MCF 10A (cell line): ENCODE data around the gene SLC26A8. TPM values are rescaled to one million over a fixed set of nuclear protein-coding genes. Genes with fewer than 3 reads are reported as not detected.

Source experiments
- BruUV-seq: library from RNA; stranded (reverse); fragments of 400-500 nt; replicated peaks from 2 replicates; lab custom pipeline; 2021; lab: Mats Ljungman, UMichigan
- CTCF ChIA-PET: fragments of 300-600 bp; sonication (Branson Sonifier 250); formaldehyde crosslinking; extraction: SDS; loops from one replicate; lab custom pipeline; 2021; ENCODE audit warnings: antibody characterized with exemption, inconsistent platforms; lab: Yijun Ruan, JAX
- POLR2A ChIA-PET: fragments of 300-600, 350-650 bp; sonication (Branson Sonifier 250); formaldehyde crosslinking; extraction: SDS; loops from one replicate; lab custom pipeline; 2020; ENCODE audit warnings: antibody characterized with exemption, inconsistent platforms; lab: Yijun Ruan, JAX
- DNase-seq: peaks from one replicate; pipeline ENCODE4 v3.0.0-alpha.2; 2018; ENCODE audit not compliant: unreplicated experiment
- H3K27ac Mint-ChIP-seq: one replicate; pipeline ENCODE4 v1.8.0; 2022; ENCODE audit warnings: mild to moderate bottlenecking, low read depth, mixed read lengths; ENCODE audit not compliant: unreplicated experiment
- H3K27me3 Mint-ChIP-seq: one replicate; pipeline ENCODE4 v1.8.0; 2022; ENCODE audit warnings: mixed read lengths; ENCODE audit not compliant: insufficient read depth, unreplicated experiment
- H3K36me3 Mint-ChIP-seq: one replicate; pipeline ENCODE4 v1.8.0; 2022; ENCODE audit warnings: mild to moderate bottlenecking, moderate library complexity, mixed read lengths; ENCODE audit not compliant: insufficient read depth, unreplicated experiment
- H3K4me1 Mint-ChIP-seq: one replicate; pipeline ENCODE4 v1.8.0; 2022; ENCODE audit warnings: mixed read lengths; ENCODE audit not compliant: insufficient read depth, unreplicated experiment
- H3K4me3 Mint-ChIP-seq: one replicate; pipeline ENCODE4 v1.8.0; 2022; ENCODE audit warnings: mild to moderate bottlenecking, moderate library complexity, mixed read lengths; ENCODE audit not compliant: unreplicated experiment
- H3K9me3 Mint-ChIP-seq: one replicate; pipeline ENCODE4 v1.8.0; 2022; ENCODE audit warnings: mixed read lengths; ENCODE audit not compliant: unreplicated experiment
- intact Hi-C: fragments of 100-400 bp; cut with micrococcal nuclease; formaldehyde crosslinking; loops from 2 replicates; pipeline ENCODE4 v1.14.1; 2022
- total RNA-seq: library from RNA; stranded (reverse); gene quantifications from 2 replicates; pipeline ENCODE4 v1.2.3, GENCODE V29; 2022
- TF ChIP-seq, protein P1 (sequence below): fragments of 200-600 bp; IDR thresholded peaks from one replicate; pipeline ENCODE4 v1.8.0; 2022; ENCODE audit warnings: antibody characterized with exemption, mild to moderate bottlenecking; ENCODE audit not compliant: unreplicated experiment

The SLC26A8 gene
- total RNA-seq, 1 experiment from 2014 or later = not detected

DNA sequence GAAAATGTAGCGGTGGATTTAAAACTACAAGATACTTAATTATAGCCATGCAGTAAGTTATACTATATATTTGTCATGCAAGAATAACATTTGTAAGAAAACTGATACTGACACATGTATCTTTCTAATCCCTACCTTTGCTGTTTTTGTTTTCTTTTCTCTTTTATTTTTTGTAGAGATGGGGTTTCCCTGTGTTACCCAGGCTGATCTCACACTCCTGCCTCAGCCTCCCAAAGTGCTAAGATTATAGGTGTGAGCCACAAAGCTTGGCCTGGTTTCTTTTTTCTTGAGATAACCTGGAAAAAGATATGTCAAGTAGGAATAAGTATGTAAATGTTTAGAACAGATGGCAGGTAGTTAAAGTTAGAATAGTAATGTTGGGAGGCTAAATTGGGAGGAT lies 47.3 kb upstream of the SLC26A8 start:
- peaks cover 9% of the 10 kb centered on the region for H3K4me1 Mint-ChIP-seq
- ChIA-PET POLR2A (interaction anchor here (1.3 kb wide), 1 partner anchor 44 kb away, joined by 8 read pairs; the partner anchor contains the start of gene MAPK14), CTCF (interaction anchor here (2.0 kb wide), 1 partner anchor 23 kb away, joined by 10 read pairs; no protein-coding TSS in a partner anchor)
- H3K9me3 Mint-ChIP-seq = peaks cover 7% of the 10 kb centered on the region
- intact Hi-C loops = no loop called here
- H3K4me3 Mint-ChIP-seq = no peak overlapping the region
- peaks cover 31% of the 10 kb centered on the region for H3K36me3 Mint-ChIP-seq
- BruUV-seq = no TSS peak
- no peaks in the 10 kb centered on the region for H3K27me3 Mint-ChIP-seq
- no peak for DNase-seq
- H3K27ac Mint-ChIP-seq = no peak overlapping the region
- TF ChIP-seq, protein P1, sequence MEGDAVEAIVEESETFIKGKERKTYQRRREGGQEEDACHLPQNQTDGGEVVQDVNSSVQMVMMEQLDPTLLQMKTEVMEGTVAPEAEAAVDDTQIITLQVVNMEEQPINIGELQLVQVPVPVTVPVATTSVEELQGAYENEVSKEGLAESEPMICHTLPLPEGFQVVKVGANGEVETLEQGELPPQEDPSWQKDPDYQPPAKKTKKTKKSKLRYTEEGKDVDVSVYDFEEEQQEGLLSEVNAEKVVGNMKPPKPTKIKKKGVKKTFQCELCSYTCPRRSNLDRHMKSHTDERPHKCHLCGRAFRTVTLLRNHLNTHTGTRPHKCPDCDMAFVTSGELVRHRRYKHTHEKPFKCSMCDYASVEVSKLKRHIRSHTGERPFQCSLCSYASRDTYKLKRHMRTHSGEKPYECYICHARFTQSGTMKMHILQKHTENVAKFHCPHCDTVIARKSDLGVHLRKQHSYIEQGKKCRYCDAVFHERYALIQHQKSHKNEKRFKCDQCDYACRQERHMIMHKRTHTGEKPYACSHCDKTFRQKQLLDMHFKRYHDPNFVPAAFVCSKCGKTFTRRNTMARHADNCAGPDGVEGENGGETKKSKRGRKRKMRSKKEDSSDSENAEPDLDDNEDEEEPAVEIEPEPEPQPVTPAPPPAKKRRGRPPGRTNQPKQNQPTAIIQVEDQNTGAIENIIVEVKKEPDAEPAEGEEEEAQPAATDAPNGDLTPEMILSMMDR = no peak

DNA sequence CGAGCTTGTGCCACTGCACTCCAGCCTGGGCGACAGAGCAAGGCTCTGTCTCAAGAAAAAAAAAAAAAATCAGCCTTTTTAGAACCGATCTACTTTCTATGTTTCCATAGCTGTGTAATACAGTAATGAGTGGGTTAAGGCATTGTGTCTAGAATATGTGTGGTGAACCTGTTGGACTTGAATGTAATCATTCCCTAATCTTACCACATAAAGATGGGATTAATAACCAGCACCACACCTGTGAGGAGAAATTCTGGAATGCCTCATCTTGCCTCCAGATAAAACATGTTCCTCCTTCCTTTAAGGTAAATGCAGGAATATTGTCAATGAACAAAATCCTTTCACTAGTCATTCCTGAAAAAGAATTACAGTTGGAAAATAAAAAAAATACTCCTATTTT lies 46.8 kb upstream of the SLC26A8 start:
- no peaks in the 10 kb centered on the region for H3K27me3 Mint-ChIP-seq
- no peak overlapping the region for H3K4me3 Mint-ChIP-seq
- H3K9me3 Mint-ChIP-seq = peaks cover 7% of the 10 kb centered on the region
- DNase-seq = no peak
- intact Hi-C loops = no loop called here
- BruUV-seq = no TSS peak
- peaks cover 13% of the 10 kb centered on the region for H3K4me1 Mint-ChIP-seq
- H3K36me3 Mint-ChIP-seq = peaks cover 26% of the 10 kb centered on the region
- TF ChIP-seq, protein P1 = no peak
- no peak overlapping the region for H3K27ac Mint-ChIP-seq
- ChIA-PET POLR2A (interaction anchor here (1.3 kb wide), 1 partner anchor 43 kb away, joined by 8 read pairs; the partner anchor contains the start of gene MAPK14), CTCF (interaction anchor here (2.0 kb wide), 1 partner anchor 24 kb away, joined by 10 read pairs; no protein-coding TSS in a partner anchor)

DNA sequence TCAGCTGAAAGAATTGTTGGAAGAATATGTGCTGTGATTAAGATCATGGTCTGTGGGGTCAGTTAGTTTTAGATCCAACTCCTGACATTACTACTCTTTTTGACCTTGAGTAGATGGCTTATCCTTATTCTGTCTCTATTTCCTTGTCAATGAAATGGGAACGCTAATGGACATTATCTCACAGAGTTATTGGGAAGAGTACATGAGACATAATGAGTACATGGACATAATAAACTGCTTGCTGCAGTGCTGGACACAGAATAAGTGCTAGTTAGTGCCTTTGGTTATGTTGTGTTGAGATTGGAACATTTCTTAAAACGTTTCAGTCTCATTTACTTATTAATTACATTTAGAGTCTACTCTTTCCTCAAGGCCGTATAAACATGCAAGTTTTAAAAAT lies 45.8 kb upstream of the SLC26A8 start:
- H3K27me3 Mint-ChIP-seq = no peaks in the 10 kb centered on the region
- H3K36me3 Mint-ChIP-seq = peaks cover 16% of the 10 kb centered on the region
- H3K27ac Mint-ChIP-seq = no peak overlapping the region
- DNase-seq = no peak
- POLR2A ChIA-PET = interaction anchor here (1.3 to 1.4 kb wide), 2 partner anchors 25 to 42 kb away, joined by 3 to 8 read pairs; partner anchors contain the start of gene MAPK14
- intact Hi-C loops = no loop called here
- H3K4me3 Mint-ChIP-seq = no peak overlapping the region
- H3K4me1 Mint-ChIP-seq = peaks cover 21% of the 10 kb centered on the region
- peaks cover 7% of the 10 kb centered on the region for H3K9me3 Mint-ChIP-seq
- TF ChIP-seq, protein P1 = no peak
- CTCF ChIA-PET = interaction anchor here (2.5 kb wide), 1 partner anchor 25 kb away, joined by 10 read pairs; no protein-coding TSS in a partner anchor
- no TSS peak for BruUV-seq

DNA sequence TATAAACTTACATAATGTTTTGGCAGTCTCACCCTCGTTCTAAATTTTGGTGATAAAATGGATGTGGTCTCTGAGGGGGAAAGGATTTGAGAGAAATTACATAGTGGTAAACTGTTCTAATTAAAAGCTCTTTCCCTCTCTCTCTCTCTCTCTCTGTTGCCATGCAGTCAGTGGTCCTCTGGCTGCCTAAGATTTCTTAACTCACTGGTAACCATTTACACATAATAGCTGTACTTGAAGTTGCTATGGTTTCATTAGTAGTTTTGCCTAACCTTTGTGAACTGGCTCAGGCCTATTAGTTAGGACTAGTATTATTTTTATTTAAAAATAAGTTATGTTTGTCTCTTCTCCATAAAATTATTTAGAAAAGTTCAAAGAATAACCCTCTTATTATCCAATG lies 45.1 kb upstream of the SLC26A8 start:
- Mint-ChIP-seq H3K4me1 (peaks cover 26% of the 10 kb centered on the region), H3K4me3 (no peak overlapping the region), H3K9me3 (peaks cover 7% of the 10 kb centered on the region), H3K36me3 (peaks cover 12% of the 10 kb centered on the region), H3K27ac (no peak overlapping the region), H3K27me3 (no peaks in the 10 kb centered on the region)
- TF ChIP-seq, protein P1 = no peak
- CTCF ChIA-PET = interaction anchor here (2.5 kb wide), 1 partner anchor 25 kb away, joined by 10 read pairs; no protein-coding TSS in a partner anchor
- no peak for DNase-seq
- POLR2A ChIA-PET = interaction anchor here (0.8 to 1.4 kb wide), 2 partner anchors 8 to 25 kb away, joined by 3 read pairs; no protein-coding TSS in a partner anchor
- BruUV-seq = no TSS peak
- intact Hi-C loops = no loop called here
